ENCODE measurements around the gene CXCL9. TPM values are rescaled to one million over a fixed set of nuclear protein-coding genes. Genes with fewer than 3 reads are reported as not detected.
"Not testable (repeated sequence)": the region's sequence is repeated elsewhere in the genome, so short reads cannot be mapped to it uniquely, and the experiment has no call there.

The CXCL9 gene
- total and polyA plus RNA-seq, 12 donors, result 0.10 to 396 (median 0.50) TPM

GRCh38 chr4:75968084-75968483 lies 39.2 kb downstream of the CXCL9 start:
- peaks cover 0 to 12% (median 0%) of the 10 kb centered on the region in 11 donors for H3K9me3 ChIP-seq
- DNase-seq (no peak), ATAC-seq (no peak)
- H3K4me1 ChIP-seq, result no peaks in the 10 kb centered on the region
- intact Hi-C loops (cut with DNase I), result no loop called here
- peaks cover 0 to 100% (median 87%) of the 10 kb centered on the region in 9 donors for H3K36me3 ChIP-seq
- no peak for TF ChIP-seq CTCF (IDR thresholded peaks at IDR 0.05)
- no peak overlapping the region for H3K27ac ChIP-seq
- WGBS, 2 donors, result 92 to 93% methylated on average over 3 of the region's 3 CpGs
- no peaks in the 10 kb centered on the region for H3K27me3 ChIP-seq
- H3K4me3 ChIP-seq, result no peak overlapping the region

GRCh38 chr4:75963558-75963957 lies 43.8 kb downstream of the CXCL9 start:
- no peak overlapping the region for H3K4me3 ChIP-seq
- H3K4me1 ChIP-seq, result no peaks in the 10 kb centered on the region
- intact Hi-C loops (cut with DNase I), result no loop called here
- no peaks in the 10 kb centered on the region for H3K27me3 ChIP-seq
- H3K36me3 ChIP-seq, result peaks cover 0 to 100% (median 88%) of the 10 kb centered on the region in 9 donors
- ATAC-seq, result no peak
- WGBS, 2 donors, result 47 to 50% methylated on average over 2 of the region's 2 CpGs
- H3K27ac ChIP-seq, result no peak overlapping the region
- DNase-seq, result no peak
- no peak for TF ChIP-seq CTCF (IDR thresholded peaks at IDR 0.05)
- H3K9me3 ChIP-seq, result peaks cover 0 to 24% (median 0%) of the 10 kb centered on the region in 11 donors

GRCh38 chr4:75962072-75962471 lies 45.2 kb downstream of the CXCL9 start:
- WGBS, 2 donors, result 90 to 91% methylated on average over 3 of the region's 4 CpGs
- ATAC-seq, result not testable (repeated sequence)

DNA sequence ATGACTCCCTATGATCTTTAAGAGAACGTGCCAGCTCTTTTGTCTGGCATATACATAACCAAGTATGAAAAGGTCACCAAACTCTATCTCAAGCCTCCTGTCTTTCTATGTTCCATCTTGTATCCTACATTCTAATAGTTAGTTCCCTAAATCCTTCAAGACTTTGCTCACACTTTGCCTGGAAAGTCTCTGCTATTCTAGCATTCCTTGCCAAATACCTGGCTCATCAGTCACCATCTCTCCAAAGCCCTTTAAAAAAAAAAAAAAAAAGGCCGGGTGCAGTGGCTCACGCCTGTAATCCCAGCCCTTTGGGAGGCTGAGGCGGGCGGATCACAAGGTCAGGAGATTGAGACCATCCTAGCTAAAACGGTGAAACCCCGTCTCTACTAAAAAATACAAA lies 48.8 kb downstream of the CXCL9 start:
- H3K4me1 ChIP-seq, DNase-seq, H3K27ac ChIP-seq, H3K4me3 ChIP-seq, ATAC-seq, H3K27me3 ChIP-seq: not testable (repeated sequence)
- 96 to 99% methylated on average over 7 of the region's 7 CpGs for WGBS, 2 donors
- H3K36me3 ChIP-seq, result peaks cover 3 to 100% (median 79%) of the 10 kb centered on the region in 9 donors
- peaks cover 0 to 16% (median 0%) of the 10 kb centered on the region in 11 donors for H3K9me3 ChIP-seq
- intact Hi-C loops (cut with DNase I), result loop anchor here in 1 of 10 donors (10.0 kb wide), 1 partner anchor 144 kb away; no protein-coding TSS in a partner anchor

More at GRCh38 chr4:75962072-75962471, 45.2 kb downstream of the CXCL9 start:
- H3K4me1 ChIP-seq; intact Hi-C loops (cut with DNase I); H3K27ac ChIP-seq; H3K27me3 ChIP-seq; DNase-seq; H3K4me3 ChIP-seq: not testable (repeated sequence)
- H3K36me3 ChIP-seq, result peaks cover 0 to 100% (median 90%) of the 10 kb centered on the region in 9 donors
- H3K9me3 ChIP-seq, result peaks cover 0 to 24% (median 0%) of the 10 kb centered on the region in 11 donors

- not testable (repeated sequence) for H3K27me3 ChIP-seq, H3K9me3 ChIP-seq, DNase-seq, H3K4me3 ChIP-seq, H3K4me1 ChIP-seq, ATAC-seq, H3K27ac ChIP-seq
- H3K36me3 ChIP-seq, result peaks cover 3 to 100% (median 57%) of the 10 kb centered on the region in 9 donors
- intact Hi-C loops (cut with DNase I), result loop anchor here in 1 of 10 donors (10.0 kb wide), 1 partner anchor 140 kb away; no protein-coding TSS in a partner anchor
- 60 to 72% methylated on average over 5 of the region's 5 CpGs for WGBS, 2 donors
Observed at GRCh38 chr4:75954811-75955210, 52.5 kb downstream of the CXCL9 start.

DNA sequence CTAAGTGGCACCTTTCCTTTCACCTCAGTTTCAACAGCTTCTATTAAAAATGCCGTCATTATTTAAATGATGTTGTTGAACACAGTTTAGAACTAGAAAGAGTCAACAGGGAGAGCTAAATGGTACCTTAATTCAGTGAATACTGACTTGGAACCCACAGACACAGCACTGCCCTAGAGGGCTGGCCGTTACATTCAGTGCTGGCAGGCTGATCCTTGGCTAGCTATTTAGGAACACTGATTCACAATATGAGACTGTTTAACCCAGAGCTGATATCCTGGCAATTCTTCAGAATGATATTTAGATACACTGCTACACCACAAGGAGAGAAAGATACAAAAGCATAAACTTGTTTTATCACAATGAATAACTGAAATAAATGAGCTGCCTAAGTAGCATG lies 53.8 kb downstream of the CXCL9 start:
- TF ChIP-seq CTCF (IDR thresholded peaks at IDR 0.05), result no peak
- ATAC-seq (peak in 6 of 8 donors; percentile 42 to 86 (median 79)), DNase-seq (no peak)
- intact Hi-C loops (cut with DNase I), result loop anchor here in 1 of 10 donors (10.0 kb wide), 1 partner anchor 139 kb away; no protein-coding TSS in a partner anchor
- Histone ChIP-seq H3K27ac (peak overlapping the region in 3 of 10 donors; percentile 30 to 42 (median 35)), H3K4me1 (peaks cover 0 to 9% (median 0%) of the 10 kb centered on the region in 9 donors), H3K4me3 (no peak overlapping the region), H3K36me3 (peaks cover 3 to 100% (median 46%) of the 10 kb centered on the region in 9 donors), H3K27me3 (no peaks in the 10 kb centered on the region), H3K9me3 (no peaks in the 10 kb centered on the region)
- 73 to 76% methylated on average over 2 of the region's 2 CpGs for WGBS, 2 donors
